Activated B cell treated with CpG ODN at 0.5 μM for 24 hours (primary cell): ENCODE data around the gene SCAMP1. TPM values are rescaled to one million over a fixed set of nuclear protein-coding genes. Genes with fewer than 3 reads are reported as not detected.
A peak's percentile ranks its signal among the peaks of the same experiment; 100 is the strongest.

Experiments used
- ATAC-seq: fragments of 200-7000 bp; cut with Tn5 transposase; one replicate; pipeline ENCODE4 v1.10.0; 2021; ENCODE audit warnings: low read depth, mild to moderate bottlenecking, moderate library complexity
- CTCF ChIA-PET: fragments of 350-600 bp; sonication (Branson Sonifier 250); formaldehyde crosslinking; loops from one replicate; lab custom pipeline; 2021; ENCODE audit warnings: antibody characterized with exemption; lab: Charles Lee
- POLR2A ChIA-PET: fragments of 350-600 bp; sonication (Branson Sonifier 250); formaldehyde crosslinking; loops from one replicate; lab custom pipeline; 2021; ENCODE audit warnings: antibody characterized with exemption; lab: Charles Lee
- DNase-seq: peaks from one replicate; pipeline ENCODE4 v3.0.0; 2022
- H3K27ac Mint-ChIP-seq: one replicate; pipeline ENCODE4 v1.8.0; 2020; ENCODE audit warnings: mixed read lengths
- H3K27me3 Mint-ChIP-seq: one replicate; pipeline ENCODE4 v1.8.0; 2021; ENCODE audit warnings: mixed read lengths
- H3K36me3 Mint-ChIP-seq: one replicate; pipeline ENCODE4 v1.8.0; 2021; ENCODE audit warnings: low read depth, mixed read lengths
- H3K4me1 Mint-ChIP-seq: one replicate; pipeline ENCODE4 v1.8.0; 2021; ENCODE audit warnings: mixed read lengths
- H3K4me3 Mint-ChIP-seq: one replicate; pipeline ENCODE4 v1.8.0; 2020; ENCODE audit warnings: mild to moderate bottlenecking, mixed read lengths
- H3K9me3 Mint-ChIP-seq: one replicate; pipeline ENCODE4 v1.8.0; 2020; ENCODE audit warnings: mixed read lengths
- intact Hi-C: fragments of 100-400 bp; cut with micrococcal nuclease; formaldehyde crosslinking; loops from one replicate; pipeline ENCODE4 v1.15.1; 2024
- total RNA-seq: library from RNA; stranded (reverse); gene quantifications from 2 replicates; pipeline ENCODE4 v1.2.3, GENCODE V29; 2022
- TF ChIP-seq, protein P1 (sequence below): fragments of 200-600 bp; IDR thresholded peaks from one replicate; pipeline ENCODE4 v1.8.0; 2022; ENCODE audit warnings: antibody characterized with exemption, mild to moderate bottlenecking

SCAMP1 gene
- total RNA-seq, 1 donor from 2014 or later, result 9.6 TPM

DNA sequence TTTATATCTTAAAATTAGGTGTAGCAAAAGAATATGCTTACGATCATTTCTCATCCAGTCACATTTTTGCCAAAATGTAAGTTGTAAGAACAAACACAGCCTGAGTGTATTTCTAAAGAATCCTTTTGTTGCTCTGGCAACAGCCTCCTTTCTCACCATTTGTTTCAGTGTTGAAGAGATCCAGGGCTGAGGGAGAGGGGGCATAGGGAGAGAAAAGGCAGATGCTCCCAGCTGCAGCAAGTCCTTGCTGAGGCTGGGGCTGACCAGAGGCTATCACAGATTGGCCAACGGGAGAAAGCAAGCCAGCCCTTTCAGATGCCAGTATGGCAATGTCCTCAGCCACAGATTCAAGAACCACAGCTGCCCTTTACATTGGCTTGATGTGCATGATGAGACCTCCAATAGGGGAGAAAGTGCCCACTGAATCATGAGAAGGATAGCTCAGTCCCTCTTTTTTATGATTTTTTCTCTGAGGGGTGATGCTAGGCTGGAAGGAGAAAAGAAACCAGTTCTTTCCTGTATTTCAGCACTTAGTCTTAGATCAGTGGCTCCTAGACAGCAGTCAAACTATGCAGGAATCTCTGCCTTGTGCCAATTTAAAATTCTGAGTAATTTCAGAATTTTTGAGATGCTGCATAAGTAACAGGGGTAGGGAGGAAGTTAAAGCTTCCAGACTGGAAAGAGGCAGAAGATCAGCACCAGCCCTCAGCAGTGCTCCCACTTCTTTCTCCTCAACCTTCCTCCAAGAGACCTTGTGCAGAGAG lies 146.0 kb downstream of the SCAMP1 start:
- DNase-seq, result no peak
- Mint-ChIP-seq H3K4me3 (no peak overlapping the region), H3K9me3 (no peaks in the 10 kb centered on the region), H3K27me3 (no peaks in the 10 kb centered on the region), H3K27ac (no peak overlapping the region), H3K36me3 (peaks cover 5% of the 10 kb centered on the region), H3K4me1 (peaks cover 38% of the 10 kb centered on the region)
- ChIA-PET CTCF (no interaction called here), POLR2A (interaction anchor here (0.6 kb wide), 1 partner anchor 217 kb away, joined by 5 read pairs; no protein-coding TSS in a partner anchor)
- intact Hi-C loops, result no loop called here
- ATAC-seq, result no peak
- TF ChIP-seq, protein P1, sequence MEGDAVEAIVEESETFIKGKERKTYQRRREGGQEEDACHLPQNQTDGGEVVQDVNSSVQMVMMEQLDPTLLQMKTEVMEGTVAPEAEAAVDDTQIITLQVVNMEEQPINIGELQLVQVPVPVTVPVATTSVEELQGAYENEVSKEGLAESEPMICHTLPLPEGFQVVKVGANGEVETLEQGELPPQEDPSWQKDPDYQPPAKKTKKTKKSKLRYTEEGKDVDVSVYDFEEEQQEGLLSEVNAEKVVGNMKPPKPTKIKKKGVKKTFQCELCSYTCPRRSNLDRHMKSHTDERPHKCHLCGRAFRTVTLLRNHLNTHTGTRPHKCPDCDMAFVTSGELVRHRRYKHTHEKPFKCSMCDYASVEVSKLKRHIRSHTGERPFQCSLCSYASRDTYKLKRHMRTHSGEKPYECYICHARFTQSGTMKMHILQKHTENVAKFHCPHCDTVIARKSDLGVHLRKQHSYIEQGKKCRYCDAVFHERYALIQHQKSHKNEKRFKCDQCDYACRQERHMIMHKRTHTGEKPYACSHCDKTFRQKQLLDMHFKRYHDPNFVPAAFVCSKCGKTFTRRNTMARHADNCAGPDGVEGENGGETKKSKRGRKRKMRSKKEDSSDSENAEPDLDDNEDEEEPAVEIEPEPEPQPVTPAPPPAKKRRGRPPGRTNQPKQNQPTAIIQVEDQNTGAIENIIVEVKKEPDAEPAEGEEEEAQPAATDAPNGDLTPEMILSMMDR, result no peak

DNA sequence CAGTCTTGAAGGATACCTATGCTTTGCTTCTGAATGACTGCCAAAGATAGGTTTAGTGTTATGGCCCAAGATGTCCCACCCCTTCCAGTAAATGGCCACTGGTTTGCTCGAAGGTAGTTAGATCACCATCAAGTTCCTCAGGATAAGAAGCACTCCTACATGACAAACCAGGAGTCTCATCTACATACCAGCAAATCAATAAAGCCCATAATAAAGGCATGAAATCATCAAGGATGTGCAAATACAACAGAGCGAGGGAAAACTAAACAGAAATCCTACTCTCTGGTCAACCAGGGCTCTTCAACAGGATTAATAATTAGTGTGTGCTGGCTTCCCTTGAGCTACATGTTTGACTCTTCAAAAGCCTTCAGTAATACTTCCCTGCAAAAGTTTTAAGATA lies 147.1 kb downstream of the SCAMP1 start:
- TF ChIP-seq, protein P1, result no peak
- DNase-seq (no peak), ATAC-seq (no peak)
- H3K36me3 Mint-ChIP-seq, result peaks cover 5% of the 10 kb centered on the region
- ChIA-PET CTCF (no interaction called here), POLR2A (no interaction called here)
- H3K4me1 Mint-ChIP-seq, result peaks cover 34% of the 10 kb centered on the region
- intact Hi-C loops, result no loop called here
- H3K4me3 Mint-ChIP-seq, result no peak overlapping the region
- H3K9me3 Mint-ChIP-seq, result no peaks in the 10 kb centered on the region
- no peaks in the 10 kb centered on the region for H3K27me3 Mint-ChIP-seq
- H3K27ac Mint-ChIP-seq, result no peak overlapping the region

DNA sequence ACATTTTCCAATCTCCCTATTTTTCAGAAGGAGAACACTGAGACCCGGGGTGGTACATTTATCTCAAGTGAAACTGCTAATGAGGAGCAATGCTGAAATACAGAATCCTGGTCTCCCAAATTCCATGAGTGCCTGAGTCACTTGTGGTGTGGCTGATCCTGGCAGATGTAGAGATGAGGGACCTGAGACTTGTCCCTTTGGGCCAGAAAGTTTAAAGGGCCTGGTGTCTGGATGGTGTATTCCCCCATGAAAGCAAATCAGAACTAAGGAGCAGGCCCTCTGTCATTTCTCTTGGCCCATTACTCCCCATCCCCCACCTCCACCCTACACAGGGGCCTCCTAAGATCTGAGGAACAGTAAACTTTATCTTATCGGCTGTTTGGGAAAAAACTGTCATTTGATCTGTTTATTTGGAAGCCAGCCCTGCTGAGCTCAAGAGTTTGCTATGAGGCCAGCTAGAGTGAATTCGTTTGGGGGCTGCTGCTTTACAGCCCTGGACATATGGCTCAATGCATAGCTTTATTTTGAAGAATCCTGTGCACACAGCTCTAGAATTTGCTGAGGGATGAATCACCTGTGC lies 147.9 kb downstream of the SCAMP1 start:
- peaks cover 5% of the 10 kb centered on the region for H3K36me3 Mint-ChIP-seq
- CTCF ChIA-PET, result no interaction called here
- DNase-seq, result no peak
- POLR2A ChIA-PET, result interaction anchor here (0.5 to 0.6 kb wide), 2 partner anchors 37 to 405 kb away, joined by 3 read pairs; no protein-coding TSS in a partner anchor
- no peak overlapping the region for H3K27ac Mint-ChIP-seq
- H3K27me3 Mint-ChIP-seq, result no peaks in the 10 kb centered on the region
- TF ChIP-seq, protein P1, result no peak
- intact Hi-C loops, result no loop called here
- peaks cover 28% of the 10 kb centered on the region for H3K4me1 Mint-ChIP-seq
- H3K9me3 Mint-ChIP-seq, result no peaks in the 10 kb centered on the region
- ATAC-seq, result no peak
- no peak overlapping the region for H3K4me3 Mint-ChIP-seq

DNA sequence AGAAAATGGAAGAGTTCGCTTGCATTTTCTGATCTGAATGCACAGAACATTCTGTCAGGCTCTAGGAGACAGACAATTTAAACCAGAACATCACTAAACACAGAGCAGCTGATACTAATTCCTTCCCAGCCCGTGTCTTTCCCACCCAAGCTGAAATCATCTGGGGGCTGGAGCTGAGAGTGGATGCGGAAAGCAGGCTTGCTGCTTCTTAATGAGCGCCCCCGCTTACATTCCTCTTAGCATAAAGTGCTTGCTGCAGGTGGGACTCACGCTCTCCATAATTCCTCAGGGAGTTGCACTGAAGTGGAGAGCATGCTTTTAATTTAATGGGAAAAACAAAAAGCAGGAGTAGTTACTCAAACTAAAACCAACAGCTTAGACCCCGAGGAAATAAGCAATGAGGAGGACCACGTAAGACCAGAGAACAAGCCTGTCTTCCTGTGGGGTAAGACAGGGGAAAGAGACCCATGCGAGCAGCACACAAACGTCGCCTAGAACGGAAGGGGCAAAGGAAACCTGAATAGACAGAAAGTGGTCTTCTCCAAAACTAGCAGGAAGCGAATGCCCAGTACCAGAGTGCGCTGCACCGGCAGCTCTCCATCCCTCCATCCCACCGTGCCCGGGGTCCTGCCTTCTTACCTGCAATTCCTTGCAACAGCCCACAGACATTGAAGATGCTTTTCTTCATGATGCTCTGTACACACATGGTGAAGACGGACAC lies 148.9 kb downstream of the SCAMP1 start:
- H3K27me3 Mint-ChIP-seq, result no peaks in the 10 kb centered on the region
- intact Hi-C loops, result no loop called here
- CTCF ChIA-PET, result no interaction called here

More for the DNA sequence above, 148.9 kb downstream of the SCAMP1 start:
- POLR2A ChIA-PET, result no interaction called here
- ATAC-seq (peak; percentile 22), DNase-seq (no peak)
- TF ChIP-seq, protein P1, result no peak
- H3K4me3 Mint-ChIP-seq, result peak overlapping the region; percentile 76
- H3K9me3 Mint-ChIP-seq, result peaks cover 1% of the 10 kb centered on the region
- no peak overlapping the region for H3K27ac Mint-ChIP-seq
- H3K4me1 Mint-ChIP-seq, result peaks cover 27% of the 10 kb centered on the region
- H3K36me3 Mint-ChIP-seq, result peaks cover 13% of the 10 kb centered on the region
